ENCODE measurements around the gene KRTAP4-3. TPM values are rescaled to one million over a fixed set of nuclear protein-coding genes. Genes with fewer than 3 reads are reported as not detected.

KRTAP4-3 gene
- total RNA-seq, 1 experiment from 2014 or later, result not detected

- Histone ChIP-seq H3K9me2 (ENCODE audit: insufficient read depth) (no peaks in the 10 kb centered on the region), H3F3A (ENCODE audit: insufficient read depth, low read depth) (0 out of 2 replicates have a peak, but pooled peaks cover 6% of the 10 kb centered on the region), H4K20me1 (ENCODE audit: insufficient read depth) (no peaks in the 10 kb centered on the region), H3K4me2 (no peak within 1 kb of the TSS), H3K4me3 (no peak within 1 kb of the TSS), H3K27ac (no peak within 1 kb of the TSS), H3K27me3 (ENCODE audit: insufficient read depth, low read depth) (no peaks in the 10 kb centered on the region), H3K79me2 (ENCODE audit: low read depth) (no peaks in the 10 kb centered on the region), H3K36me3 (ENCODE audit: low read depth) (no peaks in the 10 kb centered on the region), H3K4me1 (replicated peaks; ENCODE audit: insufficient read depth) (no peaks in the 10 kb centered on the region), H2AFZ (no peak within 1 kb of the TSS), H3K9me3 (ENCODE audit: insufficient read depth, low read depth) (no peaks in the 10 kb centered on the region)
- CTCF ChIA-PET, result no interaction called here
- DNase-seq, result no peak
- intact Hi-C loops (cut with micrococcal nuclease; ENCODE audit: unreplicated experiment), result no loop called here
- POLR2A ChIA-PET (ENCODE audit: unreplicated experiment), result no interaction called here
- BruUV-seq (replicated peaks), result no TSS peak
- no peak for TF ChIP-seq EZH2 (IDR thresholded peaks at IDR 0.05; ENCODE audit: low read depth)
- no peak for TF ChIP-seq CTCF (conservative IDR thresholded peaks at IDR 0.05)
Observed at GRCh38 chr17:41184480-41184961, 16.5 kb upstream of the KRTAP4-3 start, which contains the start of gene KRTAP4-1. Gene KRTAP4-1 (minus strand): TSS chr17:41184911. CDS start chr17:41184854, 57 bp downstream.

- H3K9me3 ChIP-seq (ENCODE audit: insufficient read depth, low read depth), result no peaks in the 10 kb centered on the region
- no peaks in the 10 kb centered on the region for H3K27me3 ChIP-seq (ENCODE audit: insufficient read depth, low read depth)
- H3F3A ChIP-seq (ENCODE audit: insufficient read depth, low read depth), result no peaks in the 10 kb centered on the region
- H3K4me1 ChIP-seq (replicated peaks; ENCODE audit: insufficient read depth), result no peaks in the 10 kb centered on the region
- H3K79me2 ChIP-seq (ENCODE audit: low read depth), result no peaks in the 10 kb centered on the region
- TF ChIP-seq EZH2 (IDR thresholded peaks at IDR 0.05; ENCODE audit: low read depth), result no peak
- TF ChIP-seq CTCF (conservative IDR thresholded peaks at IDR 0.05), result no peak
- H3K36me3 ChIP-seq (ENCODE audit: low read depth), result no peaks in the 10 kb centered on the region
- H3K27ac ChIP-seq, result no peak overlapping the region
- CTCF ChIA-PET, result no interaction called here
- POLR2A ChIA-PET (ENCODE audit: unreplicated experiment), result interaction anchor here (0.7 kb wide), 1 partner anchor 1040 kb away, joined by 5 read pairs; no protein-coding TSS in a partner anchor
- BruUV-seq (replicated peaks), result no TSS peak
- H3K9me2 ChIP-seq (ENCODE audit: insufficient read depth), result no peaks in the 10 kb centered on the region
- no peaks in the 10 kb centered on the region for H4K20me1 ChIP-seq (ENCODE audit: insufficient read depth)
- H2AFZ ChIP-seq, result no peak overlapping the region
- DNase-seq, result no peak
- H3K4me2 ChIP-seq, result no peak overlapping the region
- intact Hi-C loops (cut with micrococcal nuclease; ENCODE audit: unreplicated experiment), result no loop called here
- no peak overlapping the region for H3K4me3 ChIP-seq
Observed at GRCh38 chr17:41178843-41179616, 11.0 kb upstream of the KRTAP4-3 start.

- no peaks in the 10 kb centered on the region for H3K79me2 ChIP-seq (ENCODE audit: low read depth)
- no peaks in the 10 kb centered on the region for H3K36me3 ChIP-seq (ENCODE audit: low read depth)
- no peaks in the 10 kb centered on the region for H4K20me1 ChIP-seq (ENCODE audit: insufficient read depth)
- no peaks in the 10 kb centered on the region for H3K9me3 ChIP-seq (ENCODE audit: insufficient read depth, low read depth)
- POLR2A ChIA-PET (ENCODE audit: unreplicated experiment), result interaction anchor here (0.7 kb wide), 1 partner anchor 1039 kb away, joined by 5 read pairs; no protein-coding TSS in a partner anchor
- intact Hi-C loops (cut with micrococcal nuclease; ENCODE audit: unreplicated experiment), result no loop called here
- no peak overlapping the region for H3K27ac ChIP-seq
- H3K4me3 ChIP-seq, result no peak overlapping the region
- H3K9me2 ChIP-seq (ENCODE audit: insufficient read depth), result no peaks in the 10 kb centered on the region
- no peaks in the 10 kb centered on the region for H3K27me3 ChIP-seq (ENCODE audit: insufficient read depth, low read depth)
- DNase-seq, result no peak
- no peak overlapping the region for H3K4me2 ChIP-seq
- BruUV-seq (replicated peaks), result no TSS peak
- TF ChIP-seq EZH2 (IDR thresholded peaks at IDR 0.05; ENCODE audit: low read depth), result no peak
- no peak for TF ChIP-seq CTCF (conservative IDR thresholded peaks at IDR 0.05)
- no peaks in the 10 kb centered on the region for H3K4me1 ChIP-seq (replicated peaks; ENCODE audit: insufficient read depth)
- H3F3A ChIP-seq (ENCODE audit: insufficient read depth, low read depth), result no peaks in the 10 kb centered on the region
- CTCF ChIA-PET, result no interaction called here
- H2AFZ ChIP-seq, result no peak overlapping the region
Observed at GRCh38 chr17:41178341-41178740, 10.3 kb upstream of the KRTAP4-3 start.
